Liver (tissue), 3 donors: ENCODE measurements around the gene NTNG1.

Experiments
- CTCF ChIP-seq: fragments of 150-350 bp; IDR thresholded peaks from 2 replicates; pipeline ENCODE4 v1.5.1; 2017; ENCODE audit warnings: improper control_type of control experiment, low read depth, low read length; ENCODE audit not compliant: missing input control
- HNF4A ChIP-seq, 2 donors: conservative IDR thresholded peaks; 2 replicates each; pipeline ENCODE4 v1.6.1; 2016; ENCODE audit warnings: antibody characterized with exemption in 2 of 2, mild to moderate bottlenecking in 2 of 2
- MAX ChIP-seq: IDR thresholded peaks from 2 replicates; pipeline ENCODE4 v1.6.1; 2016; ENCODE audit warnings: antibody characterized with exemption
- NR2F2 ChIP-seq: IDR thresholded peaks from 2 replicates; pipeline ENCODE4 v1.6.1; 2016; ENCODE audit warnings: antibody characterized with exemption
- RAD21 ChIP-seq, 2 donors: IDR thresholded peaks; 2 replicates each; pipeline ENCODE4 v1.6.1; 2016; ENCODE audit warnings: antibody characterized with exemption in 2 of 2, mild to moderate bottlenecking in 2 of 2
- REST ChIP-seq: IDR thresholded peaks from 2 replicates; pipeline ENCODE4 v1.6.1; 2016; ENCODE audit warnings: antibody characterized with exemption, mild to moderate bottlenecking
- SP1 ChIP-seq: IDR thresholded peaks from 2 replicates; pipeline ENCODE4 v1.6.1; 2018; ENCODE audit warnings: antibody characterized with exemption, mild to moderate bottlenecking
- donor health status: healthy.
- donor health status: healthy.

- no peak for TF ChIP-seq CTCF
- no peak for TF ChIP-seq RAD21 (IDR thresholded peaks at IDR 0.05)
- TF ChIP-seq MAX: no peak
- no peak for TF ChIP-seq HNF4A (conservative IDR thresholded peaks at IDR 0.05)
- no peak for TF ChIP-seq SP1
- TF ChIP-seq REST: no peak
- TF ChIP-seq NR2F2: no peak
These were observed 4.8 kb downstream of the NTNG1 start for GRCh38 chr1:107145637-107146036.
